Ovary (tissue), 9 donors: ENCODE data around the gene TBCD. TPM values are rescaled to one million over a fixed set of nuclear protein-coding genes. Genes with fewer than 3 reads are reported as not detected.
"Not testable (repeated sequence)": the region's sequence is repeated elsewhere in the genome, so short reads cannot be mapped to it uniquely, and the experiment has no call there.

Source experiments
- DNase-seq, 5 donors: peaks; one replicate each; pipeline ENCODE4 v3.0.0-alpha.2; 2019 to 2020
- H3K27ac ChIP-seq, 2 donors: fragments of 200-600 bp; one replicate each; pipeline versions ENCODE4 v1.5.1 to v1.8.0; 2019 to 2022
- H3K27me3 ChIP-seq: fragments of 200-600 bp; one replicate; pipeline ENCODE4 v1.8.0; 2022
- H3K36me3 ChIP-seq: fragments of 200-600 bp; sonication (generic); one replicate; pipeline ENCODE4 v1.5.1; 2019
- H3K4me1 ChIP-seq: one replicate; pipeline ENCODE4 v1.8.1; 2013; ENCODE audit warnings: mild to moderate bottlenecking, moderate library complexity; ENCODE audit not compliant: insufficient read depth
- H3K4me3 ChIP-seq: fragments of 200-600 bp; sonication (generic); one replicate; pipeline ENCODE4 v1.5.1; 2017
- H3K9me3 ChIP-seq, 2 donors: fragments of 200-600 bp in 1 of 2; sonication (generic) in 1 of 2; one replicate each; pipeline versions ENCODE4 v1.5.1 to v1.8.1; 2013 to 2019; ENCODE audit warnings: mild to moderate bottlenecking in 1 of 2, moderate library complexity in 1 of 2
- EP300 ChIP-seq: sonication (generic); formaldehyde crosslinking; IDR thresholded peaks from one replicate; pipeline ENCODE4 v1.6.1; 2017; ENCODE audit warnings: antibody characterized with exemption
- POLR2A ChIP-seq: fragments of 450-650 bp; IDR thresholded peaks from one replicate; pipeline ENCODE4 v1.6.1; 2017; ENCODE audit warnings: antibody characterized with exemption, mild to moderate bottlenecking, moderate library complexity
- WGBS, 3 donors: extraction: QIAGEN DNeasy Blood & Tissue Kit in 1 of 3; methylation state at CpG; one replicate each; pipeline versions ENCODE4 v1.1.5 to v1.1.7; 2013 to 2017; 5-methylcytosine and 5-hydroxymethylcytosine counted together
- intact Hi-C, 4 donors: fragments of 100-400 bp; cut with DNase I; formaldehyde crosslinking; loops; one replicate each; pipeline versions ENCODE4 v1.11.0 to v1.15.1; 2022 to 2023
- polyA plus RNA-seq, 2 donors: library from polyadenylated mRNA; stranded (reverse); fragments of 200-250 nt in 1 of 2; fragments of 350-450 nt in 1 of 2; fragmentation: Illumina TruSeq in 1 of 2; extraction: RNeasy Lipid Tissue Mini Kit (QIAGEN cat#74804) in 1 of 2; gene quantifications; one replicate each; pipeline ENCODE4 v1.2.3, GENCODE V29; 2013 to 2014
- total RNA-seq, 7 donors: library from RNA; depleted of rRNA in 2 of 7; stranded (reverse); fragments of >200 nt in 2 of 7; fragmentation: NEBNext Ultra II Directional in 3 of 7; extraction: Animal tissue kit (Norgen Biotek cat#: 25700) in 3 of 7; gene quantifications; one replicate each; pipeline versions ENCODE4 v1.1.0 to v1.2.4, GENCODE V29; 2016 to 2023
- TF ChIP-seq, protein P1 (sequence below), 3 donors: fragments of 450-650 bp in 2 of 3; fragments of 200-600 bp in 1 of 3; IDR thresholded peaks; one replicate each; pipeline versions ENCODE4 v1.5.1 to v1.8.0; 2016 to 2022; ENCODE audit warnings: antibody characterized with exemption in 3 of 3, mild to moderate bottlenecking in 1 of 3
- donor health status: DM: no; HTN: no; CAD: no; lungs with moderate emphysema.
- donor health status: DM: no; HTN: no; CAD: no.
- donor health status: Bipolar disorder and iron deficiency.
- donor health status: DM: yes; HTN: yes; CAD: no.
- donor health status: DM: no; HTN: no; CAD: no.
- donor health status: DM: yes; HTN: yes; CAD: no.

TBCD gene
- total and polyA plus RNA-seq, 9 donors = 29.2 to 88.3 (median 59.2) TPM

DNA sequence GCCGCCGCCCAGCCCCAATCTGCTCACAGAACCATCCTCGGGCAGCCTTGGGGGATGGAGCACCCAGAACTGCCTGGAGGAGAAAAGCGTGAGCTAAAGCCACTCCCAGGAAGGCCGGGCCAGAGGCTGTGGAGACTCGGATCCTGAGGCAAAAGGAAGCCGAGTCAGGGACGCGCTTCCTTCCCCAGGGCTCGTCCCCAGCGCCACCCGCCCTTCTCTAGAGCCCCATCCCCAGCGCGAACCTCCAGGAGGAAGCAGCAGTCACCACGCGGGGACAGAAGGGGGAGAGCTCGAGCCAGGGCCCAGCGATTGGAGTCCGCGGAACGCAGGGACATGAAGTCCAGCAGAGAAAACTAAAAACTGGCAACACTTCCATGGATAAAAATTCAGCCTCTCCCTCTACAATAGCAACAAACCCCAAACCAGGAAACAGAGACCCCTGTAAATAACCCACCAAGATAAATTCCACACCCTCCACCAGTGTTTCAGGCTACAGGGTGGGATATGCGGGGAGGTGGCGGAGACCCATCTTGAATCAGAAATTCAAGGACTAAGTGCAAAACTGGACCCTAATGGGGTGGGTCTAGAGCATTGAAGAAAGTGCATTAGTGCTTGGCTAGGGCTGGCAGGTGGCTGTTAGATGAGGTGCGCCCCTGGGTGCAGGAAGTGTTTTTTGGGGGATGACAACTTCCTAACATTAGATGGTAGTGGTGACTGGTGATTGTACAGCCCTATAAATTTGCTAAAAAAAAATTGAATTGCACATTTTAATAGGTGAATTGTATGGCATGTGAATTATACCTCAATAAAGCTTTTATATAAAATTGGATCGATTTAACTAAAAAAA lies 211.5 kb downstream of the TBCD start:
- no peak for TF ChIP-seq EP300
- TF ChIP-seq, protein P1, sequence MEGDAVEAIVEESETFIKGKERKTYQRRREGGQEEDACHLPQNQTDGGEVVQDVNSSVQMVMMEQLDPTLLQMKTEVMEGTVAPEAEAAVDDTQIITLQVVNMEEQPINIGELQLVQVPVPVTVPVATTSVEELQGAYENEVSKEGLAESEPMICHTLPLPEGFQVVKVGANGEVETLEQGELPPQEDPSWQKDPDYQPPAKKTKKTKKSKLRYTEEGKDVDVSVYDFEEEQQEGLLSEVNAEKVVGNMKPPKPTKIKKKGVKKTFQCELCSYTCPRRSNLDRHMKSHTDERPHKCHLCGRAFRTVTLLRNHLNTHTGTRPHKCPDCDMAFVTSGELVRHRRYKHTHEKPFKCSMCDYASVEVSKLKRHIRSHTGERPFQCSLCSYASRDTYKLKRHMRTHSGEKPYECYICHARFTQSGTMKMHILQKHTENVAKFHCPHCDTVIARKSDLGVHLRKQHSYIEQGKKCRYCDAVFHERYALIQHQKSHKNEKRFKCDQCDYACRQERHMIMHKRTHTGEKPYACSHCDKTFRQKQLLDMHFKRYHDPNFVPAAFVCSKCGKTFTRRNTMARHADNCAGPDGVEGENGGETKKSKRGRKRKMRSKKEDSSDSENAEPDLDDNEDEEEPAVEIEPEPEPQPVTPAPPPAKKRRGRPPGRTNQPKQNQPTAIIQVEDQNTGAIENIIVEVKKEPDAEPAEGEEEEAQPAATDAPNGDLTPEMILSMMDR (IDR thresholded peaks at IDR 0.05) = peak; percentile 34 to 67 (median 61)
- Histone ChIP-seq H3K4me3 (no peak overlapping the region), H3K9me3 (no peaks in the 10 kb centered on the region), H3K36me3 (no peaks in the 10 kb centered on the region), H3K27ac (peak overlapping the region in 1 of 2 donors; percentile 43), H3K27me3 (no peaks in the 10 kb centered on the region), H3K4me1 (peaks cover 1% of the 10 kb centered on the region)
- 16 to 34% (median 20%) methylated on average over 25 of the region's 25 CpGs for WGBS, 3 donors
- DNase-seq = peak; percentile 67 to 77 (median 76)
- intact Hi-C loops = no loop called here

DNA sequence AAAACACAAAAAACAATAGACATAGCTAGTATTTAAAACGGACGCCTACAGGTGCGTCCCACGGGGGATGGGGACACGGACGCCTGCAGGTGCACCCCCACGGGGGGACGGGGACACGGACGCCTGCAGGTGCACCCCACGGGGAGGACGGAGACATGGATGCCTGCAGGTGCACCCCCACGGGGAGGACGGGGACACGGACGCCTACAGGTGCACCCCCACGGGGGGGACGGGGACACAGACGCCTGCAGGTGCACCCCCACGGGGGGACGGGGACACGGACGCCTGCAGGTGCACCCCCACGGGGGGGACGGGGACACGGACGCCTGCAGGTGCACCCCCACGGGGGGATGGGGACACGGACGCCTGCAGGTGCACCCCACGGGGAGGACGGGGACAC lies 212.6 kb downstream of the TBCD start:
- WGBS, 3 donors = 87 to 91% (median 88%) methylated on average over 17 to 32 of the region's 32 CpGs
- peak in 3 of 5 donors; percentile 10 to 28 (median 21) for DNase-seq
- H3K4me1 ChIP-seq, intact Hi-C loops, H3K9me3 ChIP-seq, H3K27ac ChIP-seq, H3K27me3 ChIP-seq, H3K4me3 ChIP-seq, H3K36me3 ChIP-seq: not testable (repeated sequence)

DNA sequence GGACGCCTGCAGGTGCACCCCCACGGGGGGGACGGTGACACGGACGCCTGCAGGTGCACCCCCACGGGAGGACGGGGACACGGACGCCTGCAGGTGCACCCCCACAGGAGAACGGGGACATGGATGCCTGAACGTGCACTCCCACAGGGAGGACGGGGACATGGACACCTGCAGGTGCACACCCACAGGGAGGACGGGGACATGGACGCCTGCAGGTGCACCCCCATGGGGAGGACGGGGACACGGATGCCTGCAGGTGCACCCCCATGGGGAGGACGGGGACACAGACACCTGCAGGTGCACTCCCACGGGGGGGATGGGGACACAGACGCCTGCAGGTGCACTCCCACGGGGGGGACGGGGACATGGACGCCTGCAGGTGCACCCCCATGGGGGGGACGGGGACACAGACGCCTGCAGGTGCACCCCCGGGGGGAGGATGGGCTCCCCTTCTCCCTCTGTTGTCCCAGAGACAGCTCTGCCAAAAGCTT lies 213.0 kb downstream of the TBCD start:
- peaks cover 1% of the 10 kb centered on the region for H3K4me1 ChIP-seq
- H3K9me3 ChIP-seq = no peaks in the 10 kb centered on the region
- peak in 2 of 5 donors; percentile 11 to 19 for DNase-seq
- no peaks in the 10 kb centered on the region for H3K27me3 ChIP-seq
- no peaks in the 10 kb centered on the region for H3K36me3 ChIP-seq
- TF ChIP-seq, protein P1 (IDR thresholded peaks at IDR 0.05) = no peak
- no peak for TF ChIP-seq POLR2A
- no peak for TF ChIP-seq EP300
- intact Hi-C loops = no loop called here
- no peak overlapping the region for H3K4me3 ChIP-seq
- no peak overlapping the region for H3K27ac ChIP-seq
- 82 to 90% (median 84%) methylated on average over 22 to 25 of the region's 25 CpGs for WGBS, 3 donors

DNA sequence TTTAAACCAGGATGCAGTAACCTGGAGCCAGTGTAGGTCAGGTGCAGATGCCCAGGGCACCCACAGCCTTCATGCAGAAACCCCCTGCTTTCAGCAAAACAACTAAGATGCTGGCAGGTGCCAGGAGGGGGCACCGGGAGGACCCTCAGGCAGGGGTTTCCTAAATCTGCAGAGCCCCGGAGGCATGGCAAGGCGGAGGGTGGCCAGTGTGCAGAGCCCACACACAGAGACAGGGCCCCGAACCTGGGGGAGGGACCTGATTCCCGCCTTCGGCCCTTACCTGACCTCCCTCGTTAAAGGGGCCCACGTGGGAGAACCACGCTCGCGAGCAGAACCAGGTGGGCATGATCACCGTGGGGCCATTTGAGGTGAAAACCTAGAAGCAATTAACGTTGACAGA lies 213.5 kb downstream of the TBCD start:
- DNase-seq = peak in 2 of 5 donors; percentile 10 to 23
- intact Hi-C loops = no loop called here
- WGBS, 3 donors = 74 to 87% (median 78%) methylated on average over 13 of the region's 13 CpGs

More for the DNA sequence above, 213.5 kb downstream of the TBCD start:
- Histone ChIP-seq H3K4me1 (peaks cover 1% of the 10 kb centered on the region), H3K36me3 (no peaks in the 10 kb centered on the region), H3K9me3 (no peaks in the 10 kb centered on the region), H3K27ac (no peak overlapping the region), H3K27me3 (no peaks in the 10 kb centered on the region), H3K4me3 (no peak overlapping the region)
- TF ChIP-seq POLR2A = no peak
- TF ChIP-seq, protein P1 (IDR thresholded peaks at IDR 0.05) = no peak
- no peak for TF ChIP-seq EP300
